Right ventricle myocardium inferior (tissue), 1 donor: ENCODE measurements around the gene SSH2. TPM values are rescaled to one million over a fixed set of nuclear protein-coding genes. Genes with fewer than 3 reads are reported as not detected.

Experiments used
- ATAC-seq: fragments of 200-7000 bp; cut with Tn5 transposase; one replicate; pipeline ENCODE4 v1.9.1; 2020; ENCODE audit warnings: mild to moderate bottlenecking, moderate library complexity
- DNase-seq: peaks from one replicate; pipeline ENCODE4 v3.0.0; 2021; ENCODE audit errors: missing footprints
- intact Hi-C: fragments of 100-400 bp; cut with DNase I; formaldehyde crosslinking; loops from one replicate; pipeline ENCODE4 v1.11.0; 2022
- total RNA-seq: library from RNA; stranded (reverse); fragmentation: NEBNext Ultra II Directional; extraction: Animal tissue kit (Norgen Biotek cat#: 25700); gene quantifications from one replicate; pipeline ENCODE4 v1.2.1, GENCODE V29; 2021
- donor health status: DM: no; HTN: yes; CAD: no; lungs with severe emphysema.

The SSH2 gene
- total RNA-seq, 1 donor from 2014 or later: 34.7 TPM

- DNase-seq: no peak
- ATAC-seq: no peak
- intact Hi-C loops: no loop called here
Observed at GRCh38 chr17:29633886-29634285, 296.1 kb downstream of the SSH2 start.

- no peak for DNase-seq
- intact Hi-C loops: no loop called here
- no peak for ATAC-seq
Observed at GRCh38 chr17:29630630-29631193, 299.3 kb downstream of the SSH2 start.

- ATAC-seq (no peak), DNase-seq (no peak)
- intact Hi-C loops: no loop called here
Observed at GRCh38 chr17:29629839-29630238, 300.2 kb downstream of the SSH2 start.

DNA sequence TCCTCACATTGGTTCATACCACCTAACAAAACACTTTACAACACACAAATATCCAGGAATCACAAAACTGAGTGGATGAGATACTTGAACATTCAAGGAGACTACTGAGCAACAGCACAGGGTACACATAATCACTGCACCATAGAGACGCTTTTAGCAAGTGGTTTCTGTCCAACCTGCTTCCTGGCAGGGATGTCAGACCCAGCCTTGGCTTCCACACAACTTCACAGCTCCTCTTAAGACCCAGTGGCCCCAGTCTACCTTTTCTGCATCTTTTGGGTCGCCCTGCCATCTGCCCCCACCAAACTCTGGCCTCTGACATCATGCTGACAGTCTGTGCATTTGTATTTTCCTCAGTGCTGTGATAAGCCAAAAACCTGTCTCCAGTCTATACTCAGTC is 301.4 kb downstream of the SSH2 start:
- no peak for ATAC-seq
- intact Hi-C loops: no loop called here

GRCh38 chr17:29627951-29628350 is 302.1 kb downstream of the SSH2 start:
- ATAC-seq (no peak), DNase-seq (no peak)
- intact Hi-C loops: no loop called here

More for the DNA sequence above, 301.4 kb downstream of the SSH2 start:
- no peak for DNase-seq

- ATAC-seq: peak; percentile 61
- intact Hi-C loops: no loop called here
- DNase-seq: no peak
Observed at GRCh38 chr17:29625037-29625750, 304.8 kb downstream of the SSH2 start.

GRCh38 chr17:29624586-29624985 is 305.4 kb downstream of the SSH2 start:
- DNase-seq (no peak), ATAC-seq (no peak)
- intact Hi-C loops: loop anchor here (5.0 kb wide), 1 partner anchor 138 kb away; no protein-coding TSS in a partner anchor

DNA sequence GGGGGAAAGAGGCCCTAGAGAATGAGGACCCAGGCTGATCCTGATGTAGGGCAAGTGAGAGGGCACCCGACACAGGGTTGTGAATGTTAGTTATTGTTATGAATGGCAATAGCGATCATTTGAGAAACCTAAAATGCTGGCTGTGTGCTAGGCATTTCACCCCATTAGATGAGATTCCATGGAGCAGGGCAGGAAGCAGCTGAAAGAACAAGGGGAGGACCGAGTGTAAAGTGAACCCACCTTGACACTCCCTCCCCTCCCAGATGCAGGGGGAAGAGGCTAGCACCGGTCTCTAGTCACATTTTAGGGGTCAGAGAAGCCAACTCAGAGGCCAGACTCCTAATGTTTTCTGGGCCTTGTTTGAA is 306.8 kb downstream of the SSH2 start:
- DNase-seq (no peak), ATAC-seq (no peak)
- intact Hi-C loops: loop anchor here (5.0 kb wide), 1 partner anchor 139 kb away; no protein-coding TSS in a partner anchor

DNA sequence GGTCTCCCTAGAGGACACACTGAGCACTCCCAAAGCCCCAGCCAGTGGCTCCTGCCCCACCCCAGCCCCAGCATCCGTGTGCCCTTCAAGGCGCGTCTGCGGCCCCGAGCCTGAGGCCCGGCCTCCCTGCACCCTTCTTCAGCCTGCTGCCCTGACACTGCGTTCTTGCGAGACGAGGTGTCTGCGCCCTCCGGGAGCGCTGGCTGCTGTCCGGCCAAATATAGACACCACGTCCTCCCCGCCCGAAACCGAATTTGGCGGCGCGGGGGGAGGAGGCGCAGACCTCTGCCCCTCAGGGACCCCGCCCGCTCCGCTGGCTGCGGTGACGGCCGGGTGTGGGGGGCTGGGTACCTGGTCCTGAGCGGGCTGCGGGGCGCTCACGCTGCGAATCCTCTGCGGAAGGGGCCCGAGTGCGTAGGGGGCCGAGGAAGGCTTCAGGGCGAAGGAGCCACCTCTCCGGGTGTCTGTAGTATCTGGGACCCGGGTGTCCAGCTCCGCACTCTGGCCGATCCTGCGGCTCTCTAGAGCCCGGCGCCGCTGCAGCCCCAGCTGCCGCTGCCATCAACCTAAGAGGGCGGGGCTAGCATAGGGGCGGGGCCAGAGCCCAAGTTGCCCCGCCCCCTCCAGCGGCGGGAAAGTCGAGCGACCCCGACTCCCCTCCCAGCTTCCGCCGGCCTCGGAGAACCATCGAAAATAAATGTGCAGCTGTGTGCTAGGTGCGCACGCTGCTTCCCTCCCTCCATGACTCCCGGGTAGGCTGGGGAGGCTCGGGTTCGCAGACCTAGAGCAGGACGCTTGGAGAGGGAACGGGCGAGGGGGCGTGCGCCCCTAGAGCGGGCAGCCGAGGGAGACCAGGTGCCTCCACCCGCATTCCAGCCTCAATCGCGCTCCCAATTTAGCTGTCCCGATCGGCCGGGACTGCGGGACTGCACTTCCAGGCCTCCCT is 307.4 kb downstream of the SSH2 start, which contains the start of gene CORO6:
Gene CORO6, minus strand, starts transcription at position 576 of the 946 bp plus-strand sequence. CDS start 1,491 bp downstream, outside the sequence.
- peak; percentile 86 for DNase-seq
- intact Hi-C loops: loop anchor here (5.0 kb wide), 1 partner anchor 140 kb away; no protein-coding TSS in a partner anchor
- peak; percentile 72 for ATAC-seq

- ATAC-seq (no peak), DNase-seq (no peak)
- intact Hi-C loops: loop anchor here (2.0 to 5.0 kb wide), 2 partner anchors 15 to 141 kb away; no protein-coding TSS in a partner anchor
Observed at GRCh38 chr17:29621751-29622194, 308.3 kb downstream of the SSH2 start.

DNA sequence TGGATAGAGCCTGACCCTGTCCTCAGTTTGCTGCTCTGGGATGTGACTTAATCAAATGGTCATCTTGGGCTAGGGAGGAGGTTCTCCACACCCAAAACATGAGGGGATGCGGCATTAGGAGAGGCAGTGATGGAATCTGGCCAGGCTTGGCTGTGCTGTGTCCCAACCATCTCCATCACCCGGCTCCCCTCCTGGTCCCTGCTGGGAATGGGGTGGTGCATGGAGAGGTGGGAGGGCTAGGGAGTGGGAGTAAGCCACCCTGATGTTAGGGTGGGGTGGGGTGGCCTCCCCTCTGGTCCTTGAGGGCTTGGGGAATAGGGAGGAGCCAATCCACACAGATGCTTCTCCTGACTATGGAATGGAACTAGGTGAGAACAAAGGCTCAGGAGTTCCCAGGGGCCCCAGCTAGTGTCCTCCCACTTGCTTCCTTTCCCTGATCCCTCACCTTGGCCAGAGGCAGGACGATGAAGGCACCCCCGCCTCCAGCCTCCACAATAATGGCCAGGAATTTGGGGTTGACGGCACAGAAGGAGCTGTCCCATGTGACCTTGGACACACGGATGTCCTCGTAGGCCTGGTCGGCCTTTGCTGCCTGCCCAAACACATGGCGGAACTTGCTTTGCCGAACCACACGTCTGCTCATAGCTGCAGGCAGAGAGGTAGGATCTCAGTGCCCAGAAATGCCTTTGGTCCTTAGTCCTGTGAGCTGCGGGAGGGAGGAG is 309.1 kb downstream of the SSH2 start:
- ATAC-seq (no peak), DNase-seq (no peak)
- intact Hi-C loops: loop anchor here (2.0 to 5.0 kb wide), 2 partner anchors 16 to 141 kb away; no protein-coding TSS in a partner anchor

- ATAC-seq (no peak), DNase-seq (no peak)
- intact Hi-C loops: loop anchor here (2.0 to 5.0 kb wide), 2 partner anchors 17 to 142 kb away; no protein-coding TSS in a partner anchor
Observed at GRCh38 chr17:29620271-29620670, 309.8 kb downstream of the SSH2 start.

DNA sequence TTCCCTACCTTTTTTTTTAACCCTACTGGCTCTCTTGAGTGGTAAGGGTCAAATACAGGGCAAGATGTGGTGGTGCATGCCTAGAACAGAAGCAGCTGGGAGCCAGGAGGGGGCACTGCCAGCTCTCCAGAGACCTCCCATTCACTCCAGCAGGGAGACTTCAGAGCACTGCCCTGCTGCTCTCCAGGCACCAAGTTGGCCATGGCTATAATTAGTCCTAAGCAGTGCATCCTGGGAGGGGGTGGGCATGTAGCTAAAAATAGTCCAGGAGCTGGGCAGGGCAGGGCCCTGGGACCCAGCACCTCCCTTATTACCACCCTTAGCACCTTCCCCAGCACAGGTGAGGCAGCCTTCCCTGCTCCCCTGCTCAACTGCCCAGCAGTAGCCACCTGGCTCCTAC is 310.8 kb downstream of the SSH2 start:
- ATAC-seq (peak; percentile 54), DNase-seq (no peak)
- intact Hi-C loops: loop anchor here (5.0 to 10.0 kb wide), 2 partner anchors 37 to 316 kb away; partner anchors contain the start of gene SSH2

GRCh38 chr17:29618272-29619065 is 311.6 kb downstream of the SSH2 start:
- ATAC-seq: no peak
- intact Hi-C loops: loop anchor here (5.0 to 10.0 kb wide), 2 partner anchors 36 to 316 kb away; partner anchors contain the start of gene SSH2

DNA sequence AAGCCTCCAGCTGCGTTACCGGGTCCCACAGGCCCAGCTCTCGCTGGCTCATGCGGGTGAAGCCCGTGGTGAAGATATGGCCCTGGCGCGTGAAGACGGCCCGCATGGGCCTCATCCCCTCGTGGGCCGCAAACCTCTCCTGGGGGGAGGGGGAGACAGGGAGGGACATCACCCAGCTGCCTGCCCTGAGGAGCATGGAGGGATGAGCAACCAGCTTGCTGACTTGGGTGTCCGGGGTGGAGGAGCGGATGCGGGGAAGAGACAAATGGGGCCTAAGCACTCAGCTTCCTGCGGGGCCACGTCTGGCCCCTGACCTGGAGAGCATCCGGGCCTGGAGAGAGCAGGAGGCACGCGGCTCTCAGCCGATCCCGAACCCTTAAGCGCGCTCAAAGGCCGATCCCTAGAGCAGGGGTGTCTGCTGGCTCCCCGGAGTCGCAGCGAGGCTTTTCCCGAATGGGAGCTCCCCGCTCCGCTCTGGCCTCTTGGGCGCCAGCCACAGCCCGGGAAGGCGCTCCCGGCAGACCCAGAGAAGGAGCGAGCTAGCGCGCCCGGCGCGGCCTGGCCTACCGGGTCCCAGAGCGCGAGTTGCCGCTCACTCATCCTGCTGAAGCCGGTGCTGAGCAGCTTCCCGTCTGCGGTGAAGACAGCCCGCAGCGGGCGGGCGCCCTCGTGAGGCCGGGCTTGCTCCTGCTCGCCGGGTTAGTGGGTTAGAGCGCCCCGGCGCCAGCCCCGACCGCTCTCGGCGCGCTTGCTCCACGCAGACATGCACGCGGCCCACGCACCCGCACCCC is 312.4 kb downstream of the SSH2 start:
- ATAC-seq (no peak), DNase-seq (peak; percentile 94)
- intact Hi-C loops: loop anchor here (5.0 to 10.0 kb wide), 2 partner anchors 35 to 317 kb away; partner anchors contain the start of gene SSH2

More at GRCh38 chr17:29618272-29619065, 311.6 kb downstream of the SSH2 start:
- DNase-seq: no peak

- intact Hi-C loops: loop anchor here (5.0 to 10.0 kb wide), 2 partner anchors 35 to 318 kb away; partner anchors contain the start of gene SSH2
- DNase-seq: peak; percentile 89
- ATAC-seq: no peak
Observed at GRCh38 chr17:29617125-29617480, 312.9 kb downstream of the SSH2 start.
